PC-3 (cell line): Measurements from ENCODE around the gene HSD17B10. TPM values are rescaled to one million over a fixed set of nuclear protein-coding genes. Genes with fewer than 3 reads are reported as not detected.

ENCODE experiments used
- ATAC-seq: fragments of 200-7000 bp; cut with Tn5 transposase; 2 replicates; pipeline ENCODE4 v1.9.1; 2020; ENCODE audit warnings: mild to moderate bottlenecking, moderate library complexity
- BruUV-seq: library from RNA; stranded (reverse); fragments of 400-500 nt; replicated peaks from 2 replicates; lab custom pipeline; 2021; lab: Mats Ljungman, UMichigan
- CTCF ChIA-PET: fragments of 300-600 bp; sonication (Branson Sonifier 250); formaldehyde crosslinking; loops from one replicate; lab custom pipeline; 2022; ENCODE audit warnings: antibody characterized with exemption; lab: Charles Lee
- POLR2A ChIA-PET: fragments of 300-600 bp; sonication (Branson Sonifier 250); formaldehyde crosslinking; loops from one replicate; lab custom pipeline; 2022; ENCODE audit warnings: antibody characterized with exemption; ENCODE audit not compliant: unreplicated experiment; lab: Charles Lee
- DNase-seq: peaks from one replicate; pipeline ENCODE4 v3.0.0-alpha.2; 2015
- H2AFZ ChIP-seq: fragments of 300-600 bp; sonication (generic); 2 replicates; pipeline ENCODE4 v1.6.0; 2016; ENCODE audit warnings: antibody characterized with exemption, low read length
- H3F3A ChIP-seq: fragments of 300-600 bp; sonication (generic); one replicate; pipeline ENCODE4 v1.6.0; 2017; ENCODE audit warnings: antibody characterized with exemption, low read length, control low read depth, mild to moderate bottlenecking; ENCODE audit not compliant: unreplicated experiment
- H3K27ac ChIP-seq: fragments of 300-600 bp; sonication (generic); 2 replicates; pipeline ENCODE4 v1.5.1; 2016; ENCODE audit warnings: mild to moderate bottlenecking, low read length
- H3K27me3 ChIP-seq: fragments of 300-600 bp; sonication (generic); 2 replicates; pipeline ENCODE4 v1.6.1; 2016; ENCODE audit warnings: low read length, mixed read lengths
- H3K36me3 ChIP-seq: fragments of 300-600 bp; sonication (generic); 2 replicates; pipeline ENCODE4 v1.6.1; 2016; ENCODE audit warnings: low read depth, mixed run types, low read length, mixed read lengths
- H3K4me1 ChIP-seq: fragments of 300-600 bp; sonication (generic); 2 replicates; pipeline ENCODE4 v1.5.1; 2016; ENCODE audit warnings: low read length; ENCODE audit not compliant: insufficient read depth
- H3K4me2 ChIP-seq: fragments of 300-600 bp; sonication (generic); 2 replicates; pipeline ENCODE4 v1.6.0; 2016; ENCODE audit warnings: low read length
- H3K4me3 ChIP-seq: fragments of 300-600 bp; sonication (generic); 2 replicates; pipeline ENCODE4 v1.5.1; 2016; ENCODE audit warnings: mild to moderate bottlenecking, low read length, mixed read lengths
- H3K79me2 ChIP-seq: fragments of 300-600 bp; sonication (generic); 2 replicates; pipeline ENCODE4 v1.6.1; 2017; ENCODE audit warnings: low read length, mixed read lengths
- H3K9ac ChIP-seq: fragments of 300-600 bp; sonication (generic); 2 replicates; pipeline ENCODE4 v1.6.0; 2016; ENCODE audit warnings: mild to moderate bottlenecking, low read length
- H3K9me2 ChIP-seq: fragments of 300-600 bp; sonication (generic); replicated peaks from 2 replicates; pipeline ENCODE4 v1.6.1; 2016; ENCODE audit warnings: mixed run types, low read length, mixed read lengths
- H3K9me3 ChIP-seq: fragments of 300-600 bp; sonication (generic); 2 replicates; pipeline ENCODE4 v1.6.1; 2016; ENCODE audit warnings: low read length, mixed read lengths
- H4K20me1 ChIP-seq: fragments of 300-600 bp; sonication (generic); 2 replicates; pipeline ENCODE4 v1.6.1; 2016; ENCODE audit warnings: low read length, mixed read lengths
- CTCF ChIP-seq: fragments of 300-600 bp; sonication (generic); conservative IDR thresholded peaks from 2 replicates; pipeline ENCODE4 v1.5.1; 2017; ENCODE audit warnings: antibody characterized with exemption, low read depth, mild to moderate bottlenecking, low read length
- EZH2 ChIP-seq: fragments of 300-600 bp; sonication (generic); IDR thresholded peaks from one replicate; pipeline ENCODE4 v1.6.1; 2017; ENCODE audit warnings: antibody characterized with exemption, mild to moderate bottlenecking, low read length; ENCODE audit not compliant: unreplicated experiment
- EZH2phosphoT487 ChIP-seq: fragments of 300-600 bp; sonication (generic); IDR thresholded peaks from 2 replicates; pipeline ENCODE4 v1.6.1; 2018; ENCODE audit warnings: mild to moderate bottlenecking, antibody characterized with exemption, low read length, borderline replicate concordance
- intact Hi-C: fragments of 100-400 bp; cut with micrococcal nuclease; formaldehyde crosslinking; loops from 2 replicates; pipeline ENCODE4 v1.9.0; 2023
- total RNA-seq: library from RNA; depleted of rRNA; stranded (reverse); fragments of >200 nt; gene quantifications from 2 replicates; pipeline ENCODE4 v1.2.3, GENCODE V29; 2014

The HSD17B10 gene
- total RNA-seq, 1 experiment from 2014 or later = 181 TPM

- Histone ChIP-seq H4K20me1 (no peaks in the 10 kb centered on the region), H3K36me3 (no peaks in the 10 kb centered on the region), H3K4me1 (peaks cover 5% of the 10 kb centered on the region; the same call in 1 of the 2 replicates), H2AFZ (no peak overlapping the region), H3K79me2 (no peaks in the 10 kb centered on the region), H3F3A (no peaks in the 10 kb centered on the region), H3K27me3 (no peaks in the 10 kb centered on the region), H3K9me3 (no peaks in the 10 kb centered on the region), H3K9me2 (no peaks in the 10 kb centered on the region), H3K27ac (no peak overlapping the region), H3K9ac (no peak overlapping the region), H3K4me2 (no peak overlapping the region), H3K4me3 (no peak overlapping the region)
- TF ChIP-seq EZH2 (no peak), EZH2phosphoT487 (no peak), CTCF (peak; percentile 50)
- intact Hi-C loops = loop anchor here (1.0 kb wide), 1 partner anchor 24 kb away; no protein-coding TSS in a partner anchor
- peak; percentile 9 for DNase-seq
- BruUV-seq = no TSS peak
- ChIA-PET POLR2A (interaction anchor here (0.7 kb wide), 1 partner anchor 30 kb away, joined by 4 read pairs; no protein-coding TSS in a partner anchor), CTCF (interaction anchor here (0.6 to 1.2 kb wide), 2 partner anchors 12 to 24 kb away, joined by 3 to 16 read pairs; no protein-coding TSS in a partner anchor)
- ATAC-seq = peak; percentile 43
These were observed 23.9 kb upstream of the HSD17B10 start for GRCh38 chrX:53458082-53458481.

GRCh38 chrX:53456254-53456653, 22.1 kb upstream of the HSD17B10 start:
- H3K27ac ChIP-seq = no peak overlapping the region
- no peak overlapping the region for H3K9ac ChIP-seq
- no peaks in the 10 kb centered on the region for H4K20me1 ChIP-seq
- H3K27me3 ChIP-seq = no peaks in the 10 kb centered on the region
- no peaks in the 10 kb centered on the region for H3K9me2 ChIP-seq
- BruUV-seq = no TSS peak
- intact Hi-C loops = no loop called here
- H2AFZ ChIP-seq = no peak overlapping the region; the same call in 1 of the 2 replicates
- POLR2A ChIA-PET = no interaction called here
- no peaks in the 10 kb centered on the region for H3F3A ChIP-seq
- H3K79me2 ChIP-seq = no peaks in the 10 kb centered on the region
- H3K4me2 ChIP-seq = 0 out of 2 replicates have a peak overlapping the region, but pooled peaks have one; percentile 11
- peaks cover 5% of the 10 kb centered on the region; the same call in 1 of the 2 replicates for H3K4me1 ChIP-seq
- no peaks in the 10 kb centered on the region for H3K36me3 ChIP-seq
- DNase-seq (peak; percentile 54), ATAC-seq (peak; percentile 67)
- CTCF ChIA-PET = no interaction called here
- H3K9me3 ChIP-seq = no peaks in the 10 kb centered on the region
- no peak for TF ChIP-seq CTCF
- TF ChIP-seq EZH2phosphoT487 = no peak
- no peak for TF ChIP-seq EZH2
- H3K4me3 ChIP-seq = no peak overlapping the region

- no peaks in the 10 kb centered on the region for H3F3A ChIP-seq
- H3K79me2 ChIP-seq = no peaks in the 10 kb centered on the region
- intact Hi-C loops = no loop called here
- H3K36me3 ChIP-seq = no peaks in the 10 kb centered on the region
- no peak for DNase-seq
- no peak for TF ChIP-seq CTCF
- TF ChIP-seq EZH2 = no peak
- no peak for TF ChIP-seq EZH2phosphoT487
- H3K27ac ChIP-seq = no peak overlapping the region
- no peak overlapping the region for H3K4me3 ChIP-seq
- ATAC-seq = no peak
- CTCF ChIA-PET = no interaction called here
- no TSS peak for BruUV-seq
- POLR2A ChIA-PET = no interaction called here
- no peak overlapping the region for H3K4me2 ChIP-seq
- H3K4me1 ChIP-seq = peaks cover 5% of the 10 kb centered on the region; the same call in 1 of the 2 replicates
- H3K9me3 ChIP-seq = no peaks in the 10 kb centered on the region
- no peak overlapping the region for H2AFZ ChIP-seq
- no peak overlapping the region for H3K9ac ChIP-seq
- H3K27me3 ChIP-seq = no peaks in the 10 kb centered on the region
- no peaks in the 10 kb centered on the region for H4K20me1 ChIP-seq
- H3K9me2 ChIP-seq = no peaks in the 10 kb centered on the region
These were observed 18.6 kb upstream of the HSD17B10 start for GRCh38 chrX:53452812-53453211.
